GM18517 (cell line): ENCODE measurements around the gene CST1.
"Not testable (repeated sequence)": the region's sequence is repeated elsewhere in the genome, so short reads cannot be mapped to it uniquely, and the experiment has no call there.

Experiments used
- ATAC-seq: cut with Tn5 transposase; IDR thresholded peaks from one replicate; pipeline ENCODE4 v1.9.1; 2021; ENCODE audit warnings: mild to moderate bottlenecking, moderate library complexity; ENCODE audit not compliant: unreplicated experiment

Gene CST1

DNA sequence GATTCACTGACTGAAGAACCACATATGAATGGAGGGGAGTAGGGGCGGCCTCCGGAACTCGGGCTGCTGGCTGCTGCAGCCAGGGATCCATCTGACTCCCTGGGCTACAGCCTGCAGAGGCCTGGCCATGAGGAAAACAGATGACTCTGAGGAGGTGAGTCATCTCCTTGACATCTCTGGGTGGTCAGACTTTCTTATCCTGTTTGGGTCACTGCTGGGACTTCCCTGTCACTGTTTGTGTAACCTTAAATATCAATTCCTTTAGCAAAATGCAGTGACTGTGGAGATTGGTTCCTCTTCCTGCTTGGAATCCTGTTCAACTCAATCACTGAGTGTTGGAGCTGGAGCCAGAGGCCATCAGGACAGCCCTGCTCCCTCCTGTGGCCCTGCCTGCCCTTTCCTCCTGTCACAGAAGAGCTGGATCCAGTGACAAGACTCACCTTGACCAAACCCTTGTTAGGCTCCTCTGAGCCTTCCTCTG lies 4.4 kb upstream of the CST1 start:
- not testable (repeated sequence) for ATAC-seq

DNA sequence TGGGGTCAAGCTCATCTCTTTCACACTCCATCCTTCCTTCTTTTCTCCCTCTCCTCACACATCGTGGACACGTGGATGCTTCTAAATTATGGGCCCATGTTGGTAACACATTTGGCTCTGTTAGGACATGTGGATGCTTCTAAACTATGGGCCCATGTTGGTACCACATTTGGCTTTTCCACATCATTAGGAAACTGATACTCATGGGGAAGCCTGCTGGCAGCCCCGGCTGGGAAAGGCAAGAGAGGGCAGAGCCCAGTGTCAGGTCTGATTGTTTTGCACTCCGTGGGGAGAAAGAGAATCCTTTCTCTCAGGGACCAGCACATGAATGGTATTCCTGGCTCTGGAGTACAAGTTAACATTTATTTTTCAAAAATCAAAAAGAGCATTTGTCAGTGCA lies 4.0 kb upstream of the CST1 start:
- no peak for ATAC-seq

DNA sequence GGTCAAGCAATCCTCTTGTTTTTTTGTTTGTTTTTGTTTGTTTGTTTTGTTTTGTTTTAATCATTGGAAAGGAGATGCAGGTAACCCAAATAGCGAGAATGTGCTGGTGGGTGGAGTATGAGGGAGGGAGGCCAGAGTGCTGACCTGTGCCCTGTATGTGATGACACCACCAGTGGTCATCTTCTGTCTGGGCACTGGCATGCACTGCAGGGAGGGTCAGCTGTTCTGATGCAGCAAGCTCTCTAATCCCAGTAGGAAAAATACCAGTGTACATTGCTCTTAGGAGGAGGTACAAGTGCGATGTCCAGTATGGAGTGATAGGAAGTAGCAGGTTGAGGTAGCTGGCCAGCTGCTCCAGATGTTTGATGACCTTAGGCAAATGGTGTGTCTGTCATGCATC lies 2.9 kb upstream of the CST1 start:
- ATAC-seq = no peak

DNA sequence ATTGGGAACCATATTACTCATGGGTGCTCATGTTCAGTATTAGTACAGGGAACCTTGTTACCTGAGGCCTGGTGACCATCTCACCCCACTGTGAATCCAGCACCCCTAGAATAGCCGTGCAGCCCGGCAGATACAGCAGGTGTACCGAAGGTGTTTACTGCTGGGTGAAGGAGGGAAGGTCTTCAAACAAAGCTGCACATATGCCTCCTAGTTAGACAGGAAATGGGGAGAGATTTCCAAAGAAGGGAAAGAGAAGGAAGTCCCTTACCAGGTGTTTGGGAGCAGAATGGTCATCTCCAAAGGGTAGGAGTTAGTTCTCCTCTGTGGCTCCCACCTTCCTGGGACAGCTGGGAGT lies 2.4 kb upstream of the CST1 start:
- ATAC-seq = no peak

DNA sequence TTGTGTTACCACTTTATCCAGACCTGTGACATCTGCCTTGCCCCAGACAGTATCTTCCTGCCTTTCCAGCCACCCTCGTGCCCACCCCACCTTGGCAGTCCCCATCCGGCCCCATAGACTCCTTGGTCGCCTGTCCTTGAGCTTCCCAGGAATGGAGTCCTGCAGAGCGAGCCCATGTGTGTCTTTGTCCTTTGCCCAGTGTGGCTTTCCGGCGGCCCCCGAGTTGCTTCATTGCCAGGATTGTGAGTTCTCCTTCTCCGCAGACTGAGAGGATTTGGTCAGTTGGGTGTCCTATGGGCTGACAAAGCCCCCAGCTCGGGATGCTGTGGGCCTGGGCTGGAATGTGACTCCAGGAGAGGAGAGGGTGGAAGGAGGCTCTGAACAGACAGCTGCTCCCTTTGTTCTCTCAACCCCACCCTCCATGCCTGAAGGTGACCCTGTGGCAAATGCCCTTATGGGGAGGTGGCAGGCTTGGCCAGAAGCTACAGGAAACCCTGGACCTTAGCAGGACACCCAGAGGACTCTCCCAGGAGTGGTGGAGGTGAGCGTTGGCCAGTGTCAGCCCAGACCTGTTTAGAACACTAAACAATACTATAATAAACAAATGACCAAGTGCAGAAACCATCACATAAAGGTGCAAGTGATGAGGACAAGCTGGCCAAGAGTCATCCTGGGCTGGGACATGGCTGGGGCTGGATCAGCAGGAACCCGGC lies 1.9 kb upstream of the CST1 start:
- no peak for ATAC-seq

DNA sequence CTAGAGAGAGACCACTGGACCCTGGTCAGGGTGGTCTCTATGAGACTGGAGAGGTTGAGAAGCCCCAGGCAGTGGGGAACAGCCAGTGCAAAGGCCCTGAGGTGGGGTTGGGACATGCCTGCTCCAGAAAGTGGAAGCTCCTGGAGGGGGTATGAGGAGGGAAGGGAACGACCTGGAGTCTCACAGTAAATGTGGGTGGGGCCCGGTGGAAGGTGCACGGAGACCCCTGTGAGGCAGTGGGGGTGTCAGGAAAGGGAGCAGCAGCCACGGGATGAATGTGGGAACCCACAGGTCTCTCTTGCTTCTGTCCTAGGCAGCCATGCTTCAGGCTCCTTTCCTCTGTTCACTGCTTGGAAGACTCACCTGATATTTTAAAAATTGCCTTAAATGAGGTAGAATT lies 1.3 kb upstream of the CST1 start:
- ATAC-seq = no peak

DNA sequence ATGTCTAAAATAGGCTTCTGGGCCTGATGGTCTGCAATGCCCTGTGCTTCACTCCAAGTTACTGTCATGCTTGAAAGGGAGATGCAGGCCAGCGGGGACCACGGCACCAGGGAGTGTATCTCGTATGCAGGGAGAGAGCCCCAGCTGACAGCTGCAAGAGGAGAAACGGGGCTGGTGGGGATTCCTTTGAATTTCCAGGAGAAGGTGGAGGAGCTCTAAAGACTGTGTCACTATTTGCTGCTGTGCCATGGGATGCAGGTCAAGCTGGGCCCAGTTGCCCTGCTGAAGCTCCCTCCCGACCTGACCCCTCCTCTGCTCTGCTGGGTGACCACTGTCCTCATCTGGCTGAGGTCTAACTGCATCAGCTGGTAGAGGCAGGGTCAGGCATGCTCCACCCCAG lies 989 bp downstream of the CST1 start:
- no peak for ATAC-seq

DNA sequence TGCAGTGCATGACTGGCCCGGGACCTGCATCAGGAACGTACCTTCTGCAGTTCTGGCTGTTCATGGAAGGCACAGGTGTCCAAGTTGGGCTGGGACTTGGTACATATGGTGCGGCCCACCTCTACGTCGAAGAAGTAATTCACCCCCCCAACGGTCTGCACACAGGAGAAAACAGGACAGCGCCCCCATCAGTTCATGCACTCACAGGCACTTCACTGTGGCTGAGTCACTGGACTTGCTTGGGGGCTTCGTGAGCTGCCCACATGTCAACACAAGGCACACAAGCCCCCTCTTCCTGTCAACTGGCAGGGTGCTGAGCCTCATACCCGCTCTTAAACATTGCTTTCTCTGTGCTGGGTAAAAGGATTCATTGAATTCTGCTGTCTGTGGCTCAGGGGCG lies 1.8 kb downstream of the CST1 start:
- not testable (repeated sequence) for ATAC-seq

DNA sequence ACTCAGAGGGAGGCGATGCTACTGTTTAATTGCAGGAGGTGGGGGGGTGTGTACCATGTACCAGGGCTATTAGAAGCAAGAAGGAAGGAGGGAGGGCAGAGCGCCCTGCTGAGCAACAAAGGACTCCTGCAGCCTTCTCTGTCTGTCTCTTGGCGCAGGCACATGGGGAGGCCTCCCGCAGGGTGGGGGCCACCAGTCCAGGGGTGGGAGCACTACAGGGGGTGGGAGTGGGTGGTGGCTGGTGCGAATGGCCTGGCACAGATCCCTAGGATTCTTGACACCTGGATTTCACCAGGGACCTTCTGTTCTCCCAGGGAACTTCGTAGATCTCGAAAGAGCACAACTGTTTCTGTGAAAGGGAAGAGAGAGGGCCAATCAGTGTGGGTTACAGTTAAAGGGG lies 3.2 kb downstream of the CST1 start:
- ATAC-seq = not testable (repeated sequence)

DNA sequence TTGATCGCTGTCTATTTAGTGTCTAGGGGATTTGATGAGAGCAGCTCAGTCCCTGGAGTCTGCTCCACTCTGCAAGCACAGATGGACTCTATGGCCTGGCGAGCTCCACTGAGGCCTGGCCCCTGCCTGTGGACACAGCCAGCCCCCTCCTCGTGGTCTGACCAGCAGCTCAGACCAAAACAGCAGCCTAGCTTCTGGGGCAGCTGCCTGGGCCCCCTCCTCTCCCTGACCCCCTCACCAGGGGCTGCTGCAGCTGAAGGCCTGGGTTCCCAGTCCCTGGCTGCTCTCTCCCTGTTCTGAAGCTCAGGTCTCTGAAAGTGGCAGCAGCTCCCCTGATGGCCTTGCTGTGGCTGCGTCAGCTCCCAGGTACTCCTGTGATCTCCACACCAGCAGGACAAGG lies 3.6 kb downstream of the CST1 start:
- not testable (repeated sequence) for ATAC-seq

DNA sequence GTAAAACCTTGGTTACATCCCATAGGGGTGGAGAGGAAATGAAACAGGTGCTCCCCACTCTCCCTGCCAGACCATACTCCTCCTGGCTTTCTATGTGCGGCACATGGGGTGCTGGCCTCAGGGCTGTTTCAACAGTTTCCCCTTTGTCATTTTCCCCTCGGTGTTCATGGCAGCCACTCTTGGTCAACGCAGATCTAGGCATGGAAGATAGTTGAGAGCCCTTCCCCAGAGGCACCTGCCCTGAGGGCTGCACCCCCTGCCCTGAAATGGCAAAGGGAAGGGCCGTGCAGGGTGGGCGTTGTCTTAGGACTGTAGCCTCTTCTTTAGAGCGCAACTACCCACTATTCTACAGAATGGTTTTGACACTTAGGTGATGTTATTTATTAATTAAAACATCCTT lies 4.4 kb downstream of the CST1 start:
- ATAC-seq = no peak

DNA sequence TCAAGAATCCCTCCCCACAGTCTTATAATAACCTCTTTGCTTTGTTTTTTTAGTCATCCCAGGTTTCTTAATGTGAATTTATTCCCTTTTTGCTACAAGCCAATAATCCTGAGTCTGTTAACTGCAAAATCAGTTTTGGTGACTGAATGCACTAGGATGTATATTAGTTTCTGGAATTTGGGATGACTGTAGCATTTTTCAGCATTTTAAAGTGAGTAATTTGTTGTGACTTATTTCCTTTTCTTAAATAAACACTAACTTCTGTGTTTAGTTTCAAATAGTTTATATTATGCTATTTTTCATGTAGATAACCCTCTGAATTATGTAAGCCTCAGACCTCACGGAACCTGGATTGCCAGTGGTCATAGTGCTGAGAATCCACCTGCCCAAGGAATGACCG lies 5.5 kb downstream of the CST1 start:
- ATAC-seq = no peak

DNA sequence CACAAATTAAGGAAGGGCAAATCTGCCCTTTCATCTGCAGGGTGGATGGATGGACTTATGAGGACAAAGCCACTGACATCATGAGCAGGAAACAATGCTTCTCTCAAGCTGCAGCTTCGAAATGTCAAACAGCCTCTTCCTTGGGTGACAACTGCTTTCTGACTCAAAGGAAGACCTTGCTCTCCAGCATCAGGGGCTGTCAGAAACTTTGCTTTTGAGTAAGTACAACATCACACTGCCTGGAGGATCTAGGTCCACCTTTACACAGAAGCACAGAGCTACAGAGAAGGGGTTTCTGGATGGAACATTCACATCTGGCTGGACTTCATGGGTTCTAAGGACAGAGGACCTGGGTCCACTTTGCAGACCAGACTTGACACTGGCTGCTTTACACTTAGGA lies 5.9 kb downstream of the CST1 start:
- no peak for ATAC-seq

DNA sequence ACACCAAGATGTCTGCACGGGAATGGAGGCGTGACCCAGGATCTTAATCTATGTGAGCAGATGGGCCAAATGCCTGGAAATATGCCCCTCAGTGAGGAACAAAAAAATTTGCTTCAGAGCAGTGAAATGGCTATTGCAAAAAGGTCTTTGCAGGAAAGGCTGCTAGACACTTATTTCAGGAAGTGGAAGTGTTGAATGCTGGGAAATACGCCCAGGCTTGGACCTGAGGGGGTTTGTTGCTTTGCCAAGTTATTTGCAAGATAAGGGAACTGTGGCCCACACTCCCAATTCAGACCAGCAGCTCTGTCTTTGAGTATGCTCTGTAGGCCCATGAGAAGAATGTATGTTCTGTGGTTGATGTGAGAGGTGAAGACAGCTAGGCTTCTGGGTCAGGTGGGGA lies 15.3 kb downstream of the CST1 start:
- not testable (repeated sequence) for ATAC-seq

DNA sequence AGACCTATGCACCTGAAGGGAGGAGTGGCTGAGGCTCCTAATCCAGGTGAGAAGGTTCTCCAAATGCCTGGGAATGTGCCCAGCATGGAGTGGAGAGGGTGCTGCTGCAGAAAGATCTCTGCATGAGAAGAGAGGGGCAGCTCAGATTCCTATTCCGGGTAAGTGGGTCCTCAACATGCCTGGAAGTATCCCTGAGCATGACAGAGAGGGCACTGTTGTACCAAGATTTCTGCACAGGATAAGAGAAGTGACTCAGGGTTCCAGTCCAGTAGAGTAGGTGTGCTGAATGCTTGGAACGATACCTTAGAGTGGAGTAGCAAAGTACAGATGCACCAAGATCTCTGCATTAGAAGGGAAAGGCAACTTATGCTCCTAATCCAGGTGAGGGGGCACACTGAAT lies 15.8 kb downstream of the CST1 start:
- ATAC-seq = not testable (repeated sequence)

DNA sequence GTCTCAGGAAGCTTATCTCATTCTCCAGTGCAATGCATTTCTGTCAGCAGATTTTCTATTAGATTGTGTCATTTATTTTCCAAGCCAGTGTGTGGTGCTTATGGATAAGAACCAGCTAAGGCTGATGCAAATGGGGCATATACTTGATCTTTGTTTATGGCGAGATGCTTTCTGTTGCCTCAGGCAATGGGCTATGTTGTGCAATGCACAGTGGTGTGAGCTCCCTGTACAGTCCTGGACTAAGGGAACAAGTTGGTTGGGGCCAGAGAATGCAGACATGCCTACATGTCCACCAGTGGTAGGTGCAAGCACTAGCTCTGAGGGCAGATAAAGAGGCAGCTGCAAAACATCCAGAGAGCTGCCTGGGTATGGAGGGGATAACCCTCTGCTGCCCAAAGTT lies 16.3 kb downstream of the CST1 start:
- not testable (repeated sequence) for ATAC-seq

DNA sequence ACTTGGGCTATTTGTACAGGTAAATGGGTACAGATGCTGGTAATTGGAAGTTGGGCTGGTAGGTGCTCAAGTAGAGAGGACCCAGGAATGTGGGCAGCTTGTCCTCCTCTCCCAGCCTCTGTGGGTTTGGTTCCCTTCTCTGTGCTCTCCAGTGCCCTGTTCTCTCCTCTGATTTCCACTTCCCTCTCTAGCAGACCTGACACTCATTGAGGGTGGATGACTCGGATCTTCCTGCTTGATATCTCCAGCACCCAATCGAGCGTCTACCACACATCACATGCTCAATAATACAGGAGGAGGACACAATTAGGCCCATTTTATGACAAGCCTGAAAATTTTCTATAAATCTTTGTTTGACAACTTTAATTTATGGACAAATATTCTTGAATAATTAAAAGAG lies 23.7 kb downstream of the CST1 start:
- no peak for ATAC-seq

DNA sequence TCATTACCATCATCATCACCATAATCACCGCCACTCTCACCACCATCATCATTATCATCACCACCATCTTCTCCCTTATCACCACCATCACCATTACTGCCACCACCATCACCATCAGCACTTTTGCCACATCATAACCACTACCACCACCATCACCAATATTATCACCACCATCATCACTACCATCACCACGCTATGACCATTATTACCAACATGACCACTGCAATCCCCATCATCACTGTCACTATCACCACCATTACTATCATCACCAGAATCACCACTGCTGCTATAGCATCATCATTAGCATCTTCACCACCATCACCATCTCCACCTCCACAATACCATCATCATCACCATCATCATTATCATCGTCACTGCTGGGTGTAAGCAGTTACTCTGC lies 25.6 kb downstream of the CST1 start:
- no peak for ATAC-seq

DNA sequence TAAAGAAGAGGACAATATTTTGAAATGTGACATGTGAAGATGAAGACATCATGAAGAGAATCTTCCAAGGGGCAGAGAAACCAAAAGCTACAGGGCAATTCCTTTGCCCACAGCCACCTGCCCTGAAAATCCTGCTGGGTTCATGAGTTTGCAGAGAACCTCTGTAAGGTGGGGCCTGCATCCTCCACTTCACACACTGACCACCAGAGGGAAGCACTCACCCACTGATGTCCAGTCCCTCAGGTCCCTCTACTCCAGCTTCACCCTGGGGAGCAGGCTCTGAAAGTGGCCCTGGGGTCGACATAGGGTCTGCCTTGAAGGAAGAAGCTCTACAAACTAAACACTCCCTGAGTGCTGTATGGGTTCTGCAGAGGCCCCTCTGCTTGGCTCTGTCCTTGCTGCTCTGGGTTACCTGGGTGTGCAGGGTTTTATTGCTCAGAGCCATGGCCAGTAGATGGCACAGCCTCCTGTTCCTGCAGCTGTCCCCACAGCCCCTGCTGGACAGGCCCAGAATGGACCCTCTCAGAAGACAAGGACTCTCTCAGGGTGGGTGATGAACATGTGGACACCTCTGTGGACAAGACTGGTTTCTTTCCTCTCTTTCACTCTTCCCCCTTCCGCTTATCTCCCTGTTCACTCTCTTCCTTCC lies 27.0 kb downstream of the CST1 start:
- peak; percentile 52 for ATAC-seq

DNA sequence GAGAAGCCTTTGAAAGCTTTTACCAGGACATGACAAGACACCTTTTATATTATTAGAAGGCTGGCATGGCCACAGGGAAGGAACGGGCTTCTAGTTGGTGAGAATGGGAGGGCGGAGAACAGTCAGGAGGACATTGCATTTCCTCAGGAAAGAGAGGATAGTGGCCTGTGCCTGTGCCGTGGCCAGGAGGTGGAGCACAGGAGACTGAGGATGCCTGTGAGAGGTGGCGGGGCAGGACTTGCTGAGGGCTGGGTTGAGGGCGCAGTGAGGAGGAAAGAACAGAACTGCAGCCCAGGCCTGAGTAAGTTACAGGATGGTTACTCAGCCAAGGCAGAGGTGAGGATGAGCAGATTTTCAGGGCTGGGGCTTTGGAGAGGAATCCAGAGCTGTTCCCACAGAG lies 27.9 kb downstream of the CST1 start:
- ATAC-seq = not testable (repeated sequence)

DNA sequence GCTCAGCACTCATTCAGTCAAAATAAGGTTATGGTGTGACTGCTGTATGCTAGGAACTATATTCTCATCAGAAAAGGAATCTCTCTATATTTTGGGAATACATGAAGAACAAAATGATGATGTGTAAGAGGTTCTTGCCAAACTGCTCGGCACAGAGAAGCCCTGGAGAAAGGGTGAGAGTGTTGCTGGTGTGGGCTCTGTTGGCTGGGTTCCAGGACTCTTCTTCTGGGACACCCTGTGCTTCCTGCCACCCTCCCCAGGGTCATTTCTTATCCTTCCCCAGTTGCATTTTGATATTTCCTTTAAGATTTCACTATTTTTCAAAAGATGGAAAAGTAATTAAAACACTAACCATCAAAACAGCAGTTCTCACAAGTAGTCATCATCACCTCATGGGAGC lies 28.8 kb downstream of the CST1 start:
- ATAC-seq = no peak

DNA sequence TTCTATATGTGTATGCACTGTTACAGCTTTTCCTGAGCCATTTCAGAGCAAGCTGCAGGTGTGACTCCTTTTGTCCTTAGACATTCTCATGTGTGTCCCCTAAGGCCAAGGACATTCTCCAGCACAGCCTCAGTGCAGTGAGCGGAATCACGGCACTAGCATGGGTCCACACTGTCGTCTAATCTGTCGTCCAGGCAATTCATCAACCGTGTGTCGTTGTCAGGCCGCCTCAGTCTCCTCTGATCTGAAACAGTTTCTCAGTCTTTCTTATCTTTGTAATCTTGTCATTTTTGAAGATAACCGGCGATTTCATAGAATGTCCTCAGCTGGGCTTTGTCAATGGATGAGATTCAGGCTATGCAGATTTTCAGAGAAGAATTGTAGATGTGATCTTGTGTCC lies 31.4 kb downstream of the CST1 start:
- not testable (repeated sequence) for ATAC-seq

DNA sequence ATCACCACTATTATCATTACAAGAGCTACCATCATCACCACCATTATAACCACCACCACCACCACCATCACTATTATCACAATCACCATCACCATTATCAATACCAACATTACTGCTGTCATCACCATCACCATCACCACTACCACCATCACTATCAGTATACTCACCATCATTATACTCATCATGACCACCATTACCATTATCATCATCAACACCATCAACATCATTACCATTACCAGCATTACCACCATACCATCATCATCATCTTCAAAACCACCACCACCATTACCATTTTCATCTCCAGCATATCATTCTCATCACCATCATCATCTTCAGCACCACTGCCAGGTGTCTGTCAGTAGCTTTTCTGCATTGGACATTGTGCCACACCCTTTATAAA lies 39.0 kb downstream of the CST1 start:
- not testable (repeated sequence) for ATAC-seq
